Small intestine (tissue), 7 donors: ENCODE data around the gene TOM1L2. TPM values are rescaled to one million over a fixed set of nuclear protein-coding genes. Genes with fewer than 3 reads are reported as not detected.

Source experiments
- DNase-seq, 2 donors: peaks; one replicate each; pipeline versions ENCODE4 v3.0.0 to v3.0.0-alpha.2; 2013
- FAIRE-seq: peaks from 2 replicates; lab custom pipeline; 2012; peaks lifted over from hg19 to GRCh38; lab: Jason Lieb, UNC
- H3K27ac ChIP-seq, 3 donors: one replicate each; pipeline ENCODE4 v1.5.1; 2013; ENCODE audit warnings: low read length in 2 of 3, mild to moderate bottlenecking in 2 of 3, control low read depth in 1 of 3, inconsistent platforms in 1 of 3, low read depth in 1 of 3, moderate library complexity in 1 of 3
- H3K27me3 ChIP-seq, 3 donors: one replicate each; pipeline ENCODE4 v1.6.1; 2013; ENCODE audit warnings: low read length in 3 of 3, inconsistent platforms in 1 of 3; ENCODE audit not compliant: control insufficient read depth in 3 of 3, insufficient read depth in 3 of 3
- H3K36me3 ChIP-seq, 3 donors: one replicate each; pipeline ENCODE4 v1.6.1; 2013; ENCODE audit warnings: low read length in 3 of 3, inconsistent platforms in 1 of 3, low read depth in 1 of 3, mild to moderate bottlenecking in 1 of 3, moderate library complexity in 1 of 3; ENCODE audit not compliant: control insufficient read depth in 3 of 3, insufficient read depth in 2 of 3
- H3K4me1 ChIP-seq, 3 donors: one replicate each; pipeline ENCODE4 v1.6.1; 2013; ENCODE audit warnings: low read length in 2 of 3, inconsistent platforms in 1 of 3, low read depth in 1 of 3, mild to moderate bottlenecking in 1 of 3, moderate library complexity in 1 of 3; ENCODE audit not compliant: control insufficient read depth in 3 of 3, insufficient read depth in 2 of 3
- H3K4me3 ChIP-seq, 3 donors: one replicate each; pipeline ENCODE4 v1.5.1; 2013; ENCODE audit warnings: low read length in 3 of 3, control low read depth in 1 of 3, inconsistent platforms in 1 of 3, low read depth in 1 of 3, mild to moderate bottlenecking in 1 of 3, moderate library complexity in 1 of 3
- H3K9me3 ChIP-seq, 2 donors: one replicate each; pipeline ENCODE4 v1.6.1; 2013; ENCODE audit warnings: low read depth in 1 of 2, low read length in 1 of 2; ENCODE audit not compliant: control insufficient read depth in 2 of 2, insufficient read depth in 1 of 2
- WGBS, 3 donors: extraction: QIAGEN DNeasy Blood & Tissue Kit; methylation state at CpG; one replicate each; pipeline ENCODE4 v1.1.7; 2013; 5-methylcytosine and 5-hydroxymethylcytosine counted together
- polyA plus RNA-seq, 4 donors: library from polyadenylated mRNA; stranded (reverse) in 3 of 4; unstranded in 1 of 4; fragments of 200-250 nt in 3 of 4; fragments of 120-200 nt in 1 of 4; gene quantifications; one replicate each; pipeline versions ENCODE4 v1.2.1 to v1.2.3, GENCODE V29; 2013
- donor health status: healthy with polysubstance abuse.
- donor health status: control.
- donor health status: control.
- donor health status: Bipolar disorder and iron deficiency.
- donor health status: healthy.

The TOM1L2 gene
- polyA plus RNA-seq, 4 donors = 14.3 to 26.6 (median 24.7) TPM

DNA sequence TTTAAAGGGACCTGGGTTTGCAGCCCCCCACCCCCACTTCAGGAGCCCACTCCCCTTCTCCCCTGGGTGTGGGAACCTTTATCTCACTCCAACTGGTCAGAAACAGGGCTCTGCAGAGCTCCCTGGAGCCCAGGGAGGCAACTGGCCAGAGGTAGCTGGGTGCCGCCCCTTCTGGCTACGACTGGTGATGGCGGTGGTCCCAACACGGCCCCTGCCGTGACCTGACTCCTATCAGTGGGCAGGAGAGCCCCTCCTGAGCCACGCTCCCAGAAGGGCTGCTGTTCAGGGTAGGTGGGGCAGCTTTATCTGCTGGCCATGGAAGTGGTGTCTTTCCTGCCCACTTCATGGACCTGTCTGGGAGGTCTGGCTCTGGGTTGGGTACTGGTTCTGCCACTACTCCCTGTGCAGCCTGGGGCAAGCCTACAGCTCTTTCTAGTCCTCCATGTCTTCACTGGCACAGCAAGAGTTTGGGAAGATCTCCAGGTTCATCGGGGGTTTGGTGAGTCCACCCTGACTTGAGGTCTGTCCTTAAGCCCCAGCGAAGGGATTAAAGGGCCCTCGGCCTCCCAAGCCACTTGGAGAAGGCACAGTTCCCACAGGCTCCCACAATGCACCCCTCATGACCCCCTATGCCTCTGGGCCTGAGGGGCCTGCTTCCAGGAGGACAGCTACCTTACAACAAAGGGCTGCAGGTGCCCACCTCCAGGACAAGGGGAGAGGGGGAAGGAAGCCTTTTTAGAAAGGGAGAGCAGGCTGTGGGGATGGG is 129.9 kb downstream of the TOM1L2 start:
- Histone ChIP-seq H3K4me1 (peaks cover 2 to 42% (median 6%) of the 10 kb centered on the region in 3 donors), H3K36me3 (peaks cover 0 to 19% (median 0%) of the 10 kb centered on the region in 3 donors), H3K27ac (peak overlapping the region in 2 of 3 donors; percentile 96 to 98), H3K4me3 (no peak overlapping the region), H3K9me3 (no peaks in the 10 kb centered on the region), H3K27me3 (no peaks in the 10 kb centered on the region)
- 77 to 81% (median 80%) methylated on average over 7 to 9 of the region's 9 CpGs for WGBS, 3 donors
- FAIRE-seq = no peak
- no peak for DNase-seq

DNA sequence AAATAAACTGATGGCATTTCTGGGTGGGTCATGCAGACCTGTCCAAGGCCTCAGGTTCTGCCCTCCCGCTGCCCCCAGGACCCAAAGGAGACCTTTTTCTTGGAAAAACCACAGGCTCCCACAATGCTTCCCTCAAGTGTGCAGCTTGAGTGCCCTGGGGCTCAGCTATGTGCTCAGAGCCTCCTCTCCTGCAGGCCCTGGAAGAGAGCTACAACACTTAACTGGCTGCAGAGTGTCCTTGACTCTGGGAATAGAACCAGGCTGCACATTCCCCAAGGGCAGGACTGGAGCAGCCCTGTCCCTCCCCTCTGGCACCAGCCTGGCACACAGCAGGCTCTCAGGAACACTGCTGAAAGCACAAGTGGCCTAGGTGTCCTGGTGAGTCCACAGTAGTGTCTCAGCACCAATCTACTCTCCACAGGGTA is 130.6 kb downstream of the TOM1L2 start:
- 77 to 93% (median 86%) methylated on average over 1 of the region's 1 CpG for WGBS, 3 donors
- peaks cover 0 to 12% (median 0%) of the 10 kb centered on the region in 3 donors for H3K36me3 ChIP-seq
- no peak overlapping the region for H3K4me3 ChIP-seq
- DNase-seq = no peak
- H3K27me3 ChIP-seq = no peaks in the 10 kb centered on the region
- peak overlapping the region; percentile 96 to 98 (median 98) for H3K27ac ChIP-seq
- H3K4me1 ChIP-seq = peaks cover 5 to 41% (median 6%) of the 10 kb centered on the region in 3 donors
- H3K9me3 ChIP-seq = no peaks in the 10 kb centered on the region
- no peak for FAIRE-seq

DNA sequence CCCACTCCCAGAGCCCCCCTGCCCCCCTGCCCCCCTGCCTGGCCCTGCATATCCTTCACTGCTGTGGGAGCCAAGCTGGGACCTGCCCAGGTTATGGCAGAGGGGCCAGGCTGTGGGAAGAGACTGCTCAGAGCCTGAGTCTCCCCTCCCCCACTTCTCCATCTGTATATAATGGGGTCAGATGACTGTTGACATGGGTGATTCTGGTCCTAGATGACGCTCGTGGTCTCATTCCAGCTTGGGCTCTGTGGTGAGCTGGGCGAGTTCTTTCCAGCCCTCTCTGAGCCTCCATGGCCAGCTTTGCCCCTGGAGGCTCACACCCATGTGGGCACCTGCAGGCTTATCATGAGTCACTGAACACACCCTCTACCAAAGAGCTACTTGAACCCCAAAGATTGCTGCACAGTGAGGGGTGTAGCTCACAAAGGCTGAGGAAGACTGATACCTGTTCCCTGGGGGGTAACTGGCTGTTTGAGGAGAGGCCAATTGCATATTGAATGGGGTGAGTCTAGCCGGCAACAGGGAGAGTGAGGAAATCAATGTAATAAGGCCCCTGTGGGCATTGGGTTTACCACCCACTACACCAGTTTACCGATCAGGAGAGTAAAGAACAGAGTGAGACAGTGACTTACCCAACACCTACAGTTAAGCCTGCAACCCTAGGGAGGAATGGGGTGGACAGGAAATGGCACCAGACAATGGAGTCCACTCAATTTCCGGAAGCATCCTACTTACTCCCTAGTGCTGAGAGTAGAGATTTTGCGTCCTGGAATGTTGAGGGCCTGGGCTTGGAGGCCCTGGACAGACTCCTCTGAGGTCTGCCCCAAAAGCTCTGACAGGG is 131.2 kb downstream of the TOM1L2 start:
- Histone ChIP-seq H3K27ac (peak overlapping the region; percentile 96 to 98 (median 98)), H3K27me3 (no peaks in the 10 kb centered on the region), H3K9me3 (no peaks in the 10 kb centered on the region), H3K4me3 (peak overlapping the region in 2 of 3 donors; percentile 27 to 48), H3K36me3 (peaks cover 0 to 6% (median 0%) of the 10 kb centered on the region in 3 donors), H3K4me1 (peaks cover 5 to 41% (median 6%) of the 10 kb centered on the region in 3 donors)
- FAIRE-seq (no peak), DNase-seq (peak in 1 of 2 donors; percentile 57)
- WGBS, 3 donors = 39 to 57% (median 46%) methylated on average over 7 of the region's 7 CpGs

DNA sequence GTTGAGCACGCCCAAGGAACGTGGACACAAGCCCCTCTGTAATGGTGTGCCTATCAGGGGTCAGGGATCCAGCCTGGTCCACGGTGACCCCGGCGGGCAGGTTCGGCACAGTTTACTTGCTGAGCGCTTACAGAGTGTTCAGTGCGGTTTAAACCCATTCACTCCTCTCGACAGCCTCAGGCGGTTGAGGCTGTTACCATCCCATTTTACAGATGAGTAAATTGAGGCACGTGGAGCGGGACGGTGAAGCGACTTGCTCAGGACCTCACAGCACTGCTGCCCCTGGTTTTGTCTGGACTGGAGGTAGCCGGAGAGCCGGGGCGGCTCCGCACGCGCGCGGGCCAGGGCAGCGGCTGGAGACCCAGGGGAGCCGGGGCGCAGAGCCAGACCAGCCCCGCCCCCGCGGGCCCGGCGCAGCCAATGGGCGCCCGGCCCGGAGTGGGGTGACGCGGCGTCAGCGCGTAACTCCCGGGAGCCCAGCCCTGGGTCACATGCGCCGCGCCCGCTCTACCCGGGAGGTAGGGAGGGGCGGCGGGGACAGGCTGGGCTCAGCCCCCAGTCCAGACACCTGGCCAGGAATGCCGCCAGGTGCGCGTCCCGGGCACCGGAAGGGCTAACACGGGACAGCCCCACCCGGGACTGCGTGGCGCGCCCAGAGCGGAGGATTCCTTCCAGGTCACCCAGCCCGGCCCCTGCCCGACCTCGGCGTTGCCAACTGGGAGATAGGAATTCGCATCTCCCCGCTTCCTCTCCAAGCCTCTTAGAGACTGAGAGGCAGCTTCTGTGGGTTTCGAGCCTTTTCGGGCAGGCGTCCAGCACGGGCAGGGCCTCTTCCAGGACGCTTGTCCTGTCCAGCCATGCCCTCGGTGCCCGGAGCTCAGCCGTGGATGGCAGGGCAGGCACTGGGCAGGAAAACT is 132.2 kb downstream of the TOM1L2 start:
- Histone ChIP-seq H3K36me3 (peaks cover 0 to 7% (median 0%) of the 10 kb centered on the region in 3 donors), H3K4me3 (peak overlapping the region; percentile 12 to 48 (median 27)), H3K27ac (peak overlapping the region; percentile 96 to 98 (median 98)), H3K9me3 (no peaks in the 10 kb centered on the region), H3K27me3 (no peaks in the 10 kb centered on the region), H3K4me1 (peaks cover 8 to 50% (median 11%) of the 10 kb centered on the region in 3 donors)
- peak; percentile 97 to 98 for DNase-seq
- no peak for FAIRE-seq
- WGBS, 3 donors = 1 to 3% (median 2%) methylated on average over 58 to 71 of the region's 71 CpGs

DNA sequence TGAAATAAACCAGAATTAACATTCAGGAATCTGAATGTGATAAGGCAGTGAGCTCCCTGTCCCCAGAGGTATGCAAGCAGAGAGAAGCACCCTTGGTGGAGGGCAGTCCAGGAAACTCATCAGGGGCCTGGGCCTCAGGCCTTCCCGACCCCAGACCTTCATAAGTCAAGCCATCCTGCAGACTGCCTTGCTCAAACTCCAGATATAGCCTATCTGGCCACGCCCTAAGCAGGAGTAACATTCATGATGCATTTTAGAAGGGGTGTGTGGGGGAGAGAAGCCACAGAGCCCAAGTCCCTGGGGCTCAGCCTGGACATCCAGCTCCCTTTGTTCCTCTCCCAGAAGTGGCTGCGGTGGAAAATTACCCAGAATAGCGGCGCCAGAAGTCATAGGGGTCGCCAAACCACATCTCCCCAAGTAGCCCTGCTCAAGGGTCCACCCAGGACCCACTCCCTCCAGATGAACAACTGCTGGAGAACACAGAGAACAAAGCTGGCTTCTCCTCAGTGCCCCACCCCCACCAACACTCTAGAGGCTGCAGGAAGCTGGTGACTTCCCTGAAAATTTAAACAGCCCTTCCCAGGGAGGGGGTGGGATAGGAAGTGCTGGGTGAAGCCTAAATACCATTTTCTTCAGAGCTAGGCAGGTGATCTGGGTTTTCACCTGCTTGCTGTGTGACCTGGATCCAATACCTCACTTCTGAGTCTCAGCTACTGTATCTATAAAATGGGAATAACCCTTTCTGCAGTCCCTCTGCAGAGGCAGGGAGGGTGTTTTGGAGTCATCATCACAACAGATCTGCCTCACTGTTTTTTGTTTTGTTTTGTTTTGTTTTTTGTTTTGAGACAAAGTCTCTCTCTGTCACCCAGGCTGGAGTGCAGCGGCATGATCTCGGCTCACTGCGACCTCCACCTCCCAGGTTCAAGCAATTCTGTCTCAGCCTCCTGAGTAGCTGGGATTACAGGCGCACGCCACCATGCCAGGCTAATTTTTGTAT is 133.9 kb downstream of the TOM1L2 start:
- 52 to 67% (median 59%) methylated on average over 11 of the region's 11 CpGs for WGBS, 3 donors
- Histone ChIP-seq H3K4me1 (peaks cover 8 to 58% (median 11%) of the 10 kb centered on the region in 3 donors), H3K36me3 (peaks cover 0 to 19% (median 2%) of the 10 kb centered on the region in 3 donors), H3K4me3 (no peak overlapping the region), H3K27ac (peak overlapping the region; percentile 99 to 100 (median 99)), H3K9me3 (no peaks in the 10 kb centered on the region), H3K27me3 (no peaks in the 10 kb centered on the region)
- DNase-seq = peak; percentile 61 to 70
- FAIRE-seq = no peak

DNA sequence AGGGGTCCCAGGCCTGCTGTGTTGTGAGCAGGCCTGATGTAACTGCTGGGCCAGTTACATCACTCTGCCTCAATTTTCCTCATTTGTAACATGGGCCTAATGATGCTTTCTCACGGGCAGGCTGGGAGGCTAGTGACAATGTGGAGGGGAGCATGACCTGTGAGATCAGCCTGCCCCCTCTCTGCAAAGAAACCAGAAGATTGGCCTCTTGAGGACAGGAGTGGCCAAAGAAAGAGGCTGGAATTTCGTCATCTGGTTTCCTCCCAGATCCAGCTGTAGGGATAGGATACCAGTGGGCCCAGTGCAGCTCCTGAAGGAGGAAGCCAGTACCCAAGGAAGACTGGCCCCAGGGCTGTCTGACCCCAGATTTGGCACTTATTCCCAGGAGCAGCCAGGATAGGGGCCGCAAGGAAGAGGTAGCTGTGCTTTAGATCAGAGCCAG is 134.8 kb downstream of the TOM1L2 start:
- H3K27me3 ChIP-seq = no peaks in the 10 kb centered on the region
- peak; percentile 37 to 58 for DNase-seq
- no peak for FAIRE-seq
- 51 to 63% (median 52%) methylated on average over 3 of the region's 3 CpGs for WGBS, 3 donors
- peak overlapping the region in 2 of 3 donors; percentile 82 to 94 for H3K4me3 ChIP-seq
- peaks cover 0 to 20% (median 2%) of the 10 kb centered on the region in 3 donors for H3K36me3 ChIP-seq
- H3K9me3 ChIP-seq = no peaks in the 10 kb centered on the region
- H3K4me1 ChIP-seq = peaks cover 8 to 58% (median 11%) of the 10 kb centered on the region in 3 donors
- H3K27ac ChIP-seq = peak overlapping the region; percentile 99 to 100 (median 99)
